Activated naive CD8-positive, alpha-beta T cell treated with anti-CD3 and anti-CD28 coated beads, Interleukin-2, amount 10 ng/mL, durations not matched to agents 7 days and 5 days (primary cell): ENCODE data around the gene RPS6KA2. TPM values are rescaled to one million over a fixed set of nuclear protein-coding genes. Genes with fewer than 3 reads are reported as not detected.

ENCODE experiments used
- ATAC-seq: fragments of 150-1000 bp; cut with Tn5 transposase; one replicate; pipeline ENCODE4 v1.10.0; 2021; ENCODE audit warnings: low read depth, moderate library complexity
- POLR2A ChIA-PET: fragments of 350-600 bp; sonication (Branson Sonifier 250); formaldehyde crosslinking; loops from one replicate; lab custom pipeline; 2021; ENCODE audit warnings: antibody characterized with exemption; lab: Charles Lee
- DNase-seq: peaks from one replicate; pipeline ENCODE4 v3.0.0; 2021
- H3K27ac Mint-ChIP-seq: one replicate; pipeline ENCODE4 v1.8.0; 2022; ENCODE audit warnings: mild to moderate bottlenecking, mixed read lengths
- H3K27me3 Mint-ChIP-seq: one replicate; pipeline ENCODE4 v1.8.0; 2022; ENCODE audit warnings: mild to moderate bottlenecking, moderate library complexity, mixed read lengths
- H3K36me3 Mint-ChIP-seq: one replicate; pipeline ENCODE4 v1.8.0; 2021; ENCODE audit warnings: mild to moderate bottlenecking, mixed read lengths
- H3K4me1 Mint-ChIP-seq: one replicate; pipeline ENCODE4 v1.8.0; 2021; ENCODE audit warnings: mixed read lengths
- H3K4me3 Mint-ChIP-seq: one replicate; pipeline ENCODE4 v1.8.0; 2022; ENCODE audit warnings: mild to moderate bottlenecking, moderate library complexity, mixed read lengths
- H3K9me3 Mint-ChIP-seq: one replicate; pipeline ENCODE4 v1.8.0; 2021; ENCODE audit warnings: mixed read lengths
- total RNA-seq, 2 experiments: library from RNA; stranded (reverse); gene quantifications; one replicate each; pipeline ENCODE4 v1.2.3, GENCODE V29; 2021

RPS6KA2 gene
- total RNA-seq, 2 experiments from 2014 or later = 3.8 to 5.7 TPM

GRCh38 chr6:166558156-166559005 is 68.7 kb downstream of the RPS6KA2 start:
- Mint-ChIP-seq H3K4me3 (no peak overlapping the region), H3K27me3 (peaks cover 9% of the 10 kb centered on the region), H3K27ac (no peak overlapping the region), H3K36me3 (no peaks in the 10 kb centered on the region), H3K4me1 (peaks cover 7% of the 10 kb centered on the region), H3K9me3 (peaks cover 7% of the 10 kb centered on the region)
- DNase-seq (no peak), ATAC-seq (no peak)
- POLR2A ChIA-PET = no interaction called here

DNA sequence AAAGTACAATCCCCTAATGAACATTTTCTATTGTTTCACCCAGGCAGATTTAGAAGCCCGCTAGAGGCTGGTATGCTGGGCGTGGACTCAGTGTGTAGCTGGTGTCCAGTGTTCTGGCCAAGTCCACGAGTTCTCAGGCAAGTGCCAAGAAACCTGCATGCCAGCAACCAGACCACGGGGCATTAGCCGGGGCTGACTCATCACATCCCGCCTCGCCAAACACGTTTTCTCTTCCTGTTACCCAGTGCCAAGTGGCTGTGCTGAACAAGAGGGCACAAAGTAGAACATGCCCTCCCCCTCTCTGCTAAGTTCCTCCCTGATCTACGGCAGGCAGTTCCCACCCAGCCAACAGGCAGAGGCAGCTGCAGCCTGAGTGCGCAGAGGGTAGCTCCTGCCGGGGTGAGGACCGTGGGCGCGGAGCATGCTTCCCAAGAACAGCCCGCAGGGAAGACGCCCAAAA is 70.2 kb downstream of the RPS6KA2 start:
- Mint-ChIP-seq H3K27ac (no peak overlapping the region), H3K36me3 (no peaks in the 10 kb centered on the region), H3K9me3 (peaks cover 7% of the 10 kb centered on the region), H3K4me1 (peaks cover 7% of the 10 kb centered on the region), H3K4me3 (no peak overlapping the region), H3K27me3 (peaks cover 9% of the 10 kb centered on the region)
- POLR2A ChIA-PET = no interaction called here
- no peak for ATAC-seq
- DNase-seq = no peak

DNA sequence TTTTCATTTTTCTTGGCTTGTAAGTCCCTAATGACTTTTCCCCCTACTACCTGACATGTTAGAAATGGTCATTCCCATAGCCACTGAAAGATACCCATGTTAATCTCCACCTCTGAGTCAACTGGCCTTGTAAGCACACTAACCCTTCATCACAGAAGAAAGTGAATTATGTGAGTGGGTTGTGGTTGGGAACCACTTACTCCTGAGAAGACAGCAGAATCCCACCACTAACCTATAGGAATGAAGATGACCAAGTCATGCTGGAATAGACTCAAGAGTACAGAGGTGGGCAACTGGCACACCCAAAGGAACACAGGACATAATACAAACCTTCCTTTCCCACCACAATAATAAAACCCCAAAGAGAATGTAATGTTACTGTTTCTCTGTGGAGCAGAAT is 70.7 kb downstream of the RPS6KA2 start:
- Mint-ChIP-seq H3K27me3 (peaks cover 9% of the 10 kb centered on the region), H3K36me3 (no peaks in the 10 kb centered on the region), H3K4me3 (no peak overlapping the region), H3K9me3 (peaks cover 7% of the 10 kb centered on the region), H3K27ac (no peak overlapping the region), H3K4me1 (peaks cover 7% of the 10 kb centered on the region)
- DNase-seq (no peak), ATAC-seq (no peak)
- POLR2A ChIA-PET = no interaction called here

- Mint-ChIP-seq H3K27me3 (peaks cover 8% of the 10 kb centered on the region), H3K4me1 (peaks cover 7% of the 10 kb centered on the region), H3K4me3 (no peak overlapping the region), H3K27ac (no peak overlapping the region), H3K9me3 (peaks cover 8% of the 10 kb centered on the region), H3K36me3 (no peaks in the 10 kb centered on the region)
- DNase-seq (no peak), ATAC-seq (no peak)
- POLR2A ChIA-PET = no interaction called here
Measured at GRCh38 chr6:166555086-166555485, 72.0 kb downstream of the RPS6KA2 start.

GRCh38 chr6:166554316-166554715 is 72.7 kb downstream of the RPS6KA2 start:
- POLR2A ChIA-PET = no interaction called here
- peaks cover 7% of the 10 kb centered on the region for H3K4me1 Mint-ChIP-seq
- DNase-seq (no peak), ATAC-seq (no peak)
- H3K36me3 Mint-ChIP-seq = no peaks in the 10 kb centered on the region
- no peak overlapping the region for H3K27ac Mint-ChIP-seq
- peaks cover 8% of the 10 kb centered on the region for H3K27me3 Mint-ChIP-seq
- H3K4me3 Mint-ChIP-seq = no peak overlapping the region
- peaks cover 6% of the 10 kb centered on the region for H3K9me3 Mint-ChIP-seq

DNA sequence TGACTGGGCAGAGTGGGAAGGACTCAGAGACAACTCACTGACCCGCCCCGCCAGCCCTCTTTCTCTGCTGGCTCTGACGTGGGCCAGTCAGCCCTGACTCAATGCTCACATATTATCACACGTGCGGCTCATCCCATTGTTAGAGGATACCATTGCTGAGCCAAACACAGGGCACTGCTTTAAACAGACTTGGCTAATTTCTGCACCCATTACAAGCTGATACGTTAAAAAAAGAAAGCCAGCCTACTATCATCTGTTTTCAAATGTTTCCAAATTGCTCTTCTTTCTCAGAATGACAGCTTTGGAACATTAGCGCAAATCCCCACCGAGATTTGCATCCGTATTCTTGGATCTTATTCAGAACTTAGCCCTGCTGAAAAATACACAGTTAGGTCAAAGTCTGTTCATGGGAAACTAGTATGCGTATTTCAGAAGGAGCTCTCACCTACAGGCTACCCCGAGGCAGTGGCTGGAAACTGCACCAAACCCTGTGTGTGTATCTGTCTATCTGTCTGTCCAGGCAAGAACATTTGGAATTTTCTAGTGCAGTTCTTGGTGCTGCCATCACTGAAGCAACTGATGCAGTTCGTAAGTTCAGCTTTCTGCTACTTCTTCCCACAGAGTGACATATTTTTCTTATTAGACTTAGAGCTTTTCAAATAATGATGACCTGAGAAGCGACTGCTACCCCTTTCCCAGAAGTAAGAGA is 73.3 kb downstream of the RPS6KA2 start:
- H3K4me3 Mint-ChIP-seq = no peak overlapping the region
- H3K27me3 Mint-ChIP-seq = peaks cover 8% of the 10 kb centered on the region
- ATAC-seq = no peak
- POLR2A ChIA-PET = no interaction called here
- peaks cover 1% of the 10 kb centered on the region for H3K9me3 Mint-ChIP-seq
- H3K4me1 Mint-ChIP-seq = peaks cover 7% of the 10 kb centered on the region
- H3K27ac Mint-ChIP-seq = no peak overlapping the region
- no peak for DNase-seq
- no peaks in the 10 kb centered on the region for H3K36me3 Mint-ChIP-seq

DNA sequence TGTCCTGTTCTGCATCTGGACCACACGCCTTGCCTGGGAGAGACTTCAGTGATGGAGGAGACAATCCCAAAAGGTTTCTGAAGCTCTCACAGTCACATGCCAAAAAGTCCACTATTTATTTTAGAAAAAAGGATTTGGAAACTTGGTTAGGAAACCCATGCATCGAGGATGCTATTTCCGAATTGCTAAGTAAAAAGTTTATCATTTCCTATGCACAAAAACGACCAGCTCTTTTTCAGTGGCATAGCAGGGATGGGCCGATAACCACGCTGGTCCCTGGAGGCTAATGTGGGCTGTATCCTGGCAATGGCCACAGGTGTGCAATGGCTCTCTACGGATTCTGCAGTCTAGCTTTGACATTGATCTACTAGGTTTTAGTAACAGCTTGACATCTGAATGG is 74.5 kb downstream of the RPS6KA2 start:
- DNase-seq (no peak), ATAC-seq (no peak)
- peaks cover 7% of the 10 kb centered on the region for H3K4me1 Mint-ChIP-seq
- H3K27ac Mint-ChIP-seq = no peak overlapping the region
- H3K27me3 Mint-ChIP-seq = peaks cover 8% of the 10 kb centered on the region
- H3K4me3 Mint-ChIP-seq = no peak overlapping the region
- no peaks in the 10 kb centered on the region for H3K36me3 Mint-ChIP-seq
- H3K9me3 Mint-ChIP-seq = peaks cover 1% of the 10 kb centered on the region
- POLR2A ChIA-PET = no interaction called here

DNA sequence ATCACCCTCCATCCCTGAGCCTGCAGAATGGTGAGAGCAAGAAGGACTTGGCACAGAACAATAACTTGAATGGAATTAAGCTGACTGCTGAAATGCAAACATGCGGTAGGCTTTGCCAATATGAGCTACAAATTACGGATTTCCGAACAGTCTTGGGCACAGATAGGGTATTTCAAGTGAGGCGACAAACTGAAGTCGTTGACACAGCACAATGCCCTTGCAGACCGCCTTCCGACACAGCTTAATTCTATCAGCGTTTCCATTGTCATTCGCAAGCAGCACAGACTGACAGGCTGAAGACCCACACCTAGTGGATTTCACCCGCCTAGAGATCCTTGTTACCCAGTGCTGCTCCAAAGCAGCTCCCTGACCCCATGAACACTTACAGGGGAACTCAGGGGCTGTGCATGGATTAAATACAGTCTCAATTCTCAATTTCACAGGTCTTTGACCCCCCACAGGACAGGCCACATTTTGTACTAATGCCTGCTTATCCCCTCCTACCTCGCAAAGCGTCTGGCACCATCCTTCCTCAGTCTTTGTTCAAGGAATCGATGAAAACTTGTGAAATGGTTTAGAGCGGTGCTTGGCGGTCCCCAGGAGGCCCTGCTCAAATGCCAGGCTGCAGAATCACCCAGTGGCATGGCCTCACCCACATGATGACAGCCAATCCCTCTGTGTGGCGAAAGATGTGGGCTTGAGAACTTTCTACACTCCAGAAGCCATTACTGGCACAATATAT is 75.1 kb downstream of the RPS6KA2 start:
- Mint-ChIP-seq H3K27me3 (peaks cover 4% of the 10 kb centered on the region), H3K4me3 (no peak overlapping the region), H3K9me3 (peaks cover 1% of the 10 kb centered on the region), H3K36me3 (no peaks in the 10 kb centered on the region), H3K4me1 (peaks cover 4% of the 10 kb centered on the region), H3K27ac (no peak overlapping the region)
- POLR2A ChIA-PET = no interaction called here
- ATAC-seq = no peak
- DNase-seq = no peak

- H3K4me3 Mint-ChIP-seq = no peak overlapping the region
- H3K27ac Mint-ChIP-seq = no peak overlapping the region
- H3K9me3 Mint-ChIP-seq = peaks cover 1% of the 10 kb centered on the region
- POLR2A ChIA-PET = no interaction called here
- no peaks in the 10 kb centered on the region for H3K27me3 Mint-ChIP-seq
- DNase-seq (no peak), ATAC-seq (no peak)
- peaks cover 5% of the 10 kb centered on the region for H3K4me1 Mint-ChIP-seq
- no peaks in the 10 kb centered on the region for H3K36me3 Mint-ChIP-seq
Measured at GRCh38 chr6:166546653-166547052, 80.4 kb downstream of the RPS6KA2 start.

DNA sequence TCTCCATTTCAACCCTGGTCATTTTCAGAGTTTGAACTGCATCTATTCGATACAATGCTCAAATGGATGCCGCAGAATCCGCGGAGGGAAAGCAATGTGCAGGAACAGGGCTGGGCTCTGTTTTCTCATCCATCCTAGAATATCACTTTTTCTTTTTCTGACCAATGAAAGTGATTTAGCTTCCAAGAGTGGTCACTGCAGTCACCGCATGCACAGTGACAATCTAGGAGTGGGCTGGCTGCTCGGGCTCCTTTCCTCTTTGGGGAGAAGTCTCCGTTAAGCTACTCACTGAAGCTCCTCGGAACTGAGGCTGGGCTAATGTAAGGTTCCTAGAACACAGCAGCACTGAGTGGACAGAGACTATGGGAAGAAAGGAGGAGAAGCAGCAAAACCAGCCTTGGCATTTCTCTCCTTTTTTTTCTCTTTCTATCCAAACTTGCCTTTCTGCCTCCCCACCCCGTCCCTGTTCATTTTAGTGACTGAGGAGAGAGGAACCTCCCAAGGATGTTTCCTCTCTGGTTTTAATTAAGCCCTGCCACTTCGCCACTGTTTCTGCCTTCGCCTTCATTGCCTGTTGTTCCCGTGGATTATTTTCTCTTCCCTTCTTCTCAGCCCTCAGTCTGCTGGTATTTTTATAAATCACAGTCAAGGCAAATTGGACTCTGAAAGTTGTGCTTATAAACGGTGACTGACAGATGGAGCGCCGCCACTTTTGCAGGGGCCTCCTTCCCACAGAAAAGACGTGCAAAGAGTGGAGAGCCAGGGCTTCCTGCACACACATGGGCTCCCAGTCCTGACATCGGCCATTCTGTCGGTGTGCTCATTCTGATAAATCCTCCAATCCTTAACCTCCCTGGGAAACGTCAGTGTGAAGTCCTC is 81.7 kb downstream of the RPS6KA2 start:
- Mint-ChIP-seq H3K36me3 (peaks cover 3% of the 10 kb centered on the region), H3K9me3 (peaks cover 1% of the 10 kb centered on the region), H3K27me3 (no peaks in the 10 kb centered on the region), H3K4me1 (peaks cover 15% of the 10 kb centered on the region), H3K27ac (no peak overlapping the region), H3K4me3 (no peak overlapping the region)
- DNase-seq (no peak), ATAC-seq (no peak)
- POLR2A ChIA-PET = no interaction called here

- peaks cover 5% of the 10 kb centered on the region for H3K36me3 Mint-ChIP-seq
- H3K27me3 Mint-ChIP-seq = no peaks in the 10 kb centered on the region
- no peaks in the 10 kb centered on the region for H3K9me3 Mint-ChIP-seq
- no peak overlapping the region for H3K27ac Mint-ChIP-seq
- DNase-seq (no peak), ATAC-seq (no peak)
- no peak overlapping the region for H3K4me3 Mint-ChIP-seq
- POLR2A ChIA-PET = no interaction called here
- peaks cover 18% of the 10 kb centered on the region for H3K4me1 Mint-ChIP-seq
Measured at GRCh38 chr6:166544296-166544605, 82.8 kb downstream of the RPS6KA2 start.

GRCh38 chr6:166543603-166544295 is 83.3 kb downstream of the RPS6KA2 start:
- H3K4me3 Mint-ChIP-seq = no peak overlapping the region
- H3K9me3 Mint-ChIP-seq = no peaks in the 10 kb centered on the region
- DNase-seq (no peak), ATAC-seq (no peak)
- H3K36me3 Mint-ChIP-seq = peaks cover 5% of the 10 kb centered on the region
- H3K27ac Mint-ChIP-seq = no peak overlapping the region
- no peaks in the 10 kb centered on the region for H3K27me3 Mint-ChIP-seq
- POLR2A ChIA-PET = no interaction called here
- peaks cover 19% of the 10 kb centered on the region for H3K4me1 Mint-ChIP-seq
